ENCODE data around the gene PHF20.
"Not testable (repeated sequence)": the region's sequence is repeated elsewhere in the genome, so short reads cannot be mapped to it uniquely, and the experiment has no call there.

Gene PHF20

GRCh38 chr20:35975576-35976373, 204.0 kb downstream of the PHF20 start:
- no peak for DNase-seq (ENCODE audit: low read depth)

- no peak for DNase-seq (ENCODE audit: low read depth)
Measured at GRCh38 chr20:35978041-35978513, 206.3 kb downstream of the PHF20 start.

GRCh38 chr20:35979544-35979943, 207.7 kb downstream of the PHF20 start:
- DNase-seq (ENCODE audit: low read depth): no peak

- DNase-seq (ENCODE audit: low read depth): no peak
Measured at GRCh38 chr20:35981969-35982368, 210.2 kb downstream of the PHF20 start.

GRCh38 chr20:35984382-35984781, 212.6 kb downstream of the PHF20 start:
- DNase-seq (ENCODE audit: low read depth): no peak

GRCh38 chr20:35985806-35986205, 214.0 kb downstream of the PHF20 start:
- no peak for DNase-seq (ENCODE audit: low read depth)

GRCh38 chr20:35988910-35989463, 217.2 kb downstream of the PHF20 start:
- DNase-seq (ENCODE audit: low read depth): no peak

- DNase-seq (ENCODE audit: low read depth): no peak
Measured at GRCh38 chr20:35991142-35991771, 219.4 kb downstream of the PHF20 start.

GRCh38 chr20:35992713-35993335, 221.0 kb downstream of the PHF20 start:
- DNase-seq (ENCODE audit: low read depth): no peak

- DNase-seq (ENCODE audit: low read depth): peak; percentile 70
Measured at GRCh38 chr20:35994994-35995453, 223.2 kb downstream of the PHF20 start.

- DNase-seq (ENCODE audit: low read depth): not testable (repeated sequence)
Measured at GRCh38 chr20:35996492-35996891, 224.7 kb downstream of the PHF20 start.

Measured in stimulated activated CD8-positive, alpha-beta memory T cell treated with anti-CD3 and anti-CD28 coated beads, Interleukin-7, amount 100 ng/mL, for 24 hours (primary cell).